ENCODE data around the gene NEDD9.

NEDD9 gene

GRCh38 chr6:11218538-11219399, 13.7 kb downstream of the NEDD9 start:
- DNase-seq (ENCODE audit: low read depth in 2 of 2): no peak

DNA sequence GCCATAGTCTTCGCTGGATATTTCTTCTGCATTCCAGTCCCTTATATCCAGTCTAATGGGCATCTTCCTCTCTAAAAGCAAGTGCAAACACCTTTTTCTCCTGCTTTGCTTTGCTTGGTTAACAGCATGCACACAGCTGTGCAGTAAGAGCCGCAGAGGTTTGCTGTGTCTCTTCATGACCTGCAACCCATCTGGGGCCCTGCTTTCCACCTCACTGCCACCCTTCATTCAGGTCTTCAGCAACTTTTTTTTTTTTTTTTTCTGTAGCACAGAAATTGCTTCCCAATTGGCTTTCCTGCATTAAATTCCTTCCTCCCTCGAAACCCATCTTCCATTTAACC, 14.4 kb downstream of the NEDD9 start:
- DNase-seq (ENCODE audit: low read depth in 2 of 2): no peak

DNA sequence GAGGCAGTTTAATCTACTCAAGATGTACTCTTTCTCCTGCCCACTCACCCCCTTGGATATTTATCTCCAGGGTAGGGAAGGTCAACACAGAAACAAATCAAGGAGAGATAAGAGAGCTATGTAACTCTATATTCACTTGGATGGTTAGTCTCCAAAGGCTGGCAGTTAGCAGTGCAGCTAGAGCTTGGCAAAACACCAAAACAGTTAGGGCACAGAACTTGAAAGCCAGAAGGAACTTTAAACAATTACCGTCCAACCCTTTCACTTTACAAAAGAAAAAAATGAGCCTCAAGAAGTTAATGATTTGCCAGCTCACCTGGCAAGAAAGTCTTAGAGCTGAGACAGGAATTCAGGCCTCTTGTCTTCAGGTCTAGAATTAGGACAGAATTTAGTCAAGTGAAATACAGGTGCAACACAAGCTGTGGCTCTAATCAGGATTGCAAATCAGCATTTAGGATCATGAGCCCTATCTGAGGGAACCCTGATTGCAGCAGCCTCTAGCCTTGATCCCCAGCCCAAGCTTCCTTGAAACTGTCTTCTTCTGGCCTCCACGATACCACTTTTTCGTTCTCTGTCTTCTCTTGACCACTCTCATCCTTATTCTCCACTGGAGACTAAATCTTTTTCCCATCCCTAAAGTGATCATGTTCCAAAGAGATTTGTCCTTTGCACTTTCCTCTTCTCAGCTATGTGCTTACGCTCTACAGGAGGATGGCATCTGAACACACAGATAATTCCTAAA, 14.9 kb downstream of the NEDD9 start:
- no peak for DNase-seq (ENCODE audit: low read depth in 2 of 2)

DNA sequence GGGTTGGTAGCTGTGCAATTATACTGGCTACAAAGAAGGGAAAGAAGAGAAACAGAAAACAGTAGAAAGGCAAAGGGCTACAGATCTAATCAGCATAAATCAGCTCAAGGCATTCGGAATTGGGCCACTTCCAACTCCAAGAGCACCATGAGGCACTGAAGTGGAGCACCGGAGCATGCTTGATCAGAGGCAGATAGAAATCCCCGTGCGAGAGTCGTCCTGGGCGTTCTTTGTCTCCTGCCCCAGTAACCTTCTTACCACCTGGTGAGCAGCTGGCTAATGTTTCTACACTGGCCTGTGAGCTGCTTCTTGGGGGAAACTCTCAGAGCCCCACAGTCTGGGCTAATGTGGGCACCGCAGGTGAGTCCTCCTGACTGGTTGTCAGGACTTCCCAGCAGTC, 16.7 kb downstream of the NEDD9 start:
- DNase-seq (ENCODE audit: low read depth in 2 of 2): no peak

- DNase-seq (ENCODE audit: low read depth in 2 of 2): no peak
Measured at GRCh38 chr6:11214901-11215300, 17.6 kb downstream of the NEDD9 start.

DNA sequence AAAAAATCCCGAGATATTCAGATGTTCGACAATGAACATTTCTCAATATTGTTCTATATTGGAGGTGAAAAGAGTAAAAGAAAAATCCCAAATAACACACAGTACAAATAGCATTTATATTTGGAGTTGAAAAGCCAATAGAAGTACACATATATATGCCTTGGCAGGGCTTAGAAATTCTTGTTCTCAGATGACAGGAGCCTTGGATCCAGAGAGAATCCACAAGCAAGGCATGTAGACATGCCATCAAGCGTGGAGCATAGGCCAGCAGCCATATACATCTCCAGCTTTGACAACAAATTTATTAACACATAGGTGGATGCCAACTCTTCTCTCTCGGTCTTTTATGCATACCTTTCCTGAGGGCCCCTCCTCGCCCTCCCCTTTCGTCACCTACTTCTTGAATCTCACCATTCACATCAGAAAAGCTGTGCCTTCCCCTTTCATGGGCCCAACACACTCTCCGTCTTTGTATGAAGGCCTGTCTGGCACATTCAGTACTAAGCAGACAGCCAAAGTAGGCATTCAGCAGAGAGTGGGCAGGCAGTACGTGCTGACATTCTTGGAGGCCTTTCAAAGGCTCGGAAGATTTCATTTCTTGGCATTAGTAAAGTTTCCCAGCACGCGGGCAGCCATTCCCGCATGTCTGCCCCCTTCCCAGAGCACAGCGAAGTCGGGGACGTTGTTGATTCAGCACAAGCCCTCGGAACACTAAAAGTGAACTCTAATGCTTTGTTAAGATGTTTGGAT, 18.2 kb downstream of the NEDD9 start:
- no peak for DNase-seq (ENCODE audit: low read depth in 2 of 2)

GRCh38 chr6:11213422-11214021, 18.9 kb downstream of the NEDD9 start:
- no peak for DNase-seq (ENCODE audit: low read depth in 2 of 2)

GRCh38 chr6:11212664-11213063, 19.8 kb downstream of the NEDD9 start:
- no peak for DNase-seq (ENCODE audit: low read depth in 2 of 2)

GRCh38 chr6:11211254-11211653, 21.2 kb downstream of the NEDD9 start:
- no peak for DNase-seq (ENCODE audit: low read depth in 2 of 2)

- no peak for DNase-seq (ENCODE audit: low read depth in 2 of 2)
Measured at GRCh38 chr6:11210386-11211138, 21.9 kb downstream of the NEDD9 start.

DNA sequence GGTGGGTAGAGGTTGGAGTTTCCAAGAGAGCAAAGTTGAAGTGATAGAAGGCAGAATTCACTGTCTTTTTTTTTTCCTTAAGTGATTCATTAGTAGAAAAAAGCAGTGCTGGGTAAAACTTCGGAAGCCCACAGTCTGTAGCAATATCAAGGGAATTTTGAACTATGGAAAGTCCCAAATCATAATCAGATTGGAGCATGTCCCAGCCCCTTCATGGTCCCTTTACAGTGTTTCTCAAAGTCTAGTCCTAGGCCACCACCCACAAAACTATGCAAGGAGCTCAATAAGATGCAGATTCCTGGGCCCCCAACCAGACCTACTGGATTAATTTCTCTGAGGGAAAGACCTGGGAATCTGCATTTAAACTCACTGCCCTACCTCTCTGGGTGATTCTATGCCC, 22.6 kb downstream of the NEDD9 start:
- no peak for DNase-seq (ENCODE audit: low read depth in 2 of 2)

- DNase-seq (ENCODE audit: low read depth in 2 of 2): no peak
Measured at GRCh38 chr6:11209369-11209768, 23.1 kb downstream of the NEDD9 start.

DNA sequence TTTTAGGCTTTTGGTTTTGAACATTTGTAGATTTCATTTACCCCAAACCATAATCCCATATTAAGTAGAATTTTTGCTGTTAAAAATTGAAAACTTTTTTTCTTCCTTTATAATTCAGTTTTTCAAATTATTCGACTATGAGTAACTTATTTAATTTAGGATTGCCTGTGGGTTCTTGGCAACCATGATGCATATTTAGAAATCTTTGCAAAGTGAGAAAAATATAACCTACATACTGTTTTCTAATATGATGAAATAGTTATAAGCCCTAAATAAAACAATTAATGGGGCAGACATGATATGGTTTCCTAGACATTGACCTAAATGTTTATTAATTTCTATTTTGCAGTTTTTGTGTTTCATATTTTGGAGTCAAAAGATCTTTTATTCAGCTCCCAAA, 23.6 kb downstream of the NEDD9 start:
- DNase-seq (ENCODE audit: low read depth in 2 of 2): no peak

- no peak for DNase-seq (ENCODE audit: low read depth in 2 of 2)
Measured at GRCh38 chr6:11208267-11208666, 24.2 kb downstream of the NEDD9 start.

GRCh38 chr6:11207199-11207968, 25.1 kb downstream of the NEDD9 start:
- no peak for DNase-seq (ENCODE audit: low read depth in 2 of 2)

DNA sequence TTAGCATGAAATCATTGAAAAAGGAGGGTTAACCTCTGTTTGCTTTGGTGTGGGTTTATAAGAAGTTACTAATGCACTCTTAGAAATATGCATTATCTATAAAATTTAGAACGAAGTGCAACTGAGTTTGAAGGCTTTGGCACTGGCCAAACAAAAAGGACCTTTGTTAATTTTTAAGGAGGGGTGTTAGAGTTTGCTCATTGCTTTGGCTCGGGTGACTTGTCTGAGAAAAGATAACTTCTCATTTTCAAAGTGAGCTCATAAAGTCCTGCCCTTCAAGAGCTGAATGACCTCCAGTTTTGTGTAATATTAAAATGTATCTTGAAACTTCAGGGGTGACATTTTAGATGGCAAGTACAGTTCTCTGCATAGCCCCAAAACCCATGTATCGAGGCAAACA, 25.9 kb downstream of the NEDD9 start:
- no peak for DNase-seq (ENCODE audit: low read depth in 2 of 2)

- no peak for DNase-seq (ENCODE audit: low read depth in 2 of 2)
Measured at GRCh38 chr6:11204794-11205366, 27.6 kb downstream of the NEDD9 start.

GRCh38 chr6:11204005-11204399, 28.5 kb downstream of the NEDD9 start:
- DNase-seq (ENCODE audit: low read depth in 2 of 2): no peak

DNA sequence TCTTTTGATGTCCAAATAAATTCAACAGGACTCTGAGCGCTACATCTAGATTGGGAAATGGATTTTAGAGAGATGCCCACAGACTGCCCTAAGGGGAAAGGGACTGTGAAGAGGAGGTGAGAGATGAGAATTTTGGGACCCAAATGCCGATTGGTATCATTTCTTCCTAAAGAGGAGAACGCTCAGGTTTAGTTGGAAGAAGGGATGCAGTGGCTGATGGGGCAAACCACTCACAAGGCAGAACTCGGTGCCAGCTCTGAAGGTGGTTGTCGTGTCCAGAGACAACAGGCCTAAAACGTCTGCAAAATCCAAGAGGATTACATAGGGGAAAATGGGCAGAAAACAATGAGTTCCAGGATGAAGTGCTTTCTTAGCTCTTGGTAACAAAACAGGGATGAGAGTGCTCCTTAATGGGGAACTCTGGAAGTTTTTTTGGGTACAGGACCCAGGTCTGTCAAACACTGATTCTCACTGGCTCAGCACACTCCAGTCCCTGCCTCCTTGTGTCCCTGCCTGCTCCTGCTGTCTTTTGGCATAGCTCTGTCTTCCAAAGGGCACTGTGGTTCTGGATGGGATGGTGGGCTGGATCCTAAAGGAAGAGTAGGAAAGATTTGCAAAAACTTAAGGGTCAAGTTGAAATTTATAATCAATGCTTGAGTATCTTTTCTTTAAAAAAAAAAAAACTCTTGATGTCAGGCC, 29.0 kb downstream of the NEDD9 start:
- DNase-seq (ENCODE audit: low read depth in 2 of 2): no peak

Measured in stimulated activated CD4-positive, alpha-beta T cell treated with anti-CD3 and anti-CD28 coated beads, Interleukin-4, amount 100 ng/mL, for 48 hours (primary cell).